Measurements from ENCODE around the gene SLC8A1.

SLC8A1 gene

DNA sequence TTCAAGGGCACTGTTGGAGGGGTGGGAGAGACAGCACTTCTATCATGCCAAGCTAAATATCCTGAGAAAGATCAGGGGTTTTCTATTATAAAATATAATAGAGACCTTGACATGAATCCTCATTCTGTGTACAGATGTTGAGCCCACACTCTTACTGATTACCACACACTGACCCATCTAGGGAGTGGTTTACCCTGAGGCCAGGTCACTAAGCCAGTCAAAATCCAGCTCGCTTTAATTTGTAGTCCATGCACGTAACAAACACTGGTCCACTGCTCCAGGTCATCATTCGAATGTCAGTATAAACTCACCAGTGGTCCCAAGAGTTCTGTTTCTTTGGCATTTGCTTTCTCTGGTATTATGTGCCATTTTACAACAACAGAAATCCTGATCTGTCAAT, 96.4 kb downstream of the SLC8A1 start:
- DNase-seq: no peak

DNA sequence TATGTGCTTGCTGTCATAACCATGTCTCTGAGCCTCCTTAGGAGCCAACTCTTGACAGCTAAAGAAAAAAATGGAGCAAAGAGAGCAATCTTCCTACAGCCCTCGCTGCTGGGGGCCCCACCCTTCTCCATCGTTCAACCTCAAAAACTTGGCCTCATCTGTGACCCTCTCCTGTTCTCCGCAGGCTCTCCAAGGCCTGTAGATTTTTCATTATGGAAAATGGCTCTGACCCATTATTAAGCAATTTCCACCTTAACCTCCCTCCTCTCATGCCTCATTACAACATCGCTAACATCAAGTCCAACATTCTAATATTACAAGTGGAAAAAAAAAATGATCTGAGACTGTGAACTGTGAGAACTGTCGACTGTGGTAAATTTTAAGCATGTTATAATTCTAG, 98.7 kb downstream of the SLC8A1 start:
- no peak for DNase-seq

- DNase-seq: no peak
Observed at GRCh38 chr2:40352703-40353099, 99.2 kb downstream of the SLC8A1 start.

- DNase-seq: no peak
Observed at GRCh38 chr2:40352041-40352702, 99.7 kb downstream of the SLC8A1 start.

- DNase-seq: no peak
Observed at GRCh38 chr2:40348665-40349064, 103.2 kb downstream of the SLC8A1 start.

GRCh38 chr2:40348038-40348437, 103.9 kb downstream of the SLC8A1 start:
- no peak for DNase-seq

DNA sequence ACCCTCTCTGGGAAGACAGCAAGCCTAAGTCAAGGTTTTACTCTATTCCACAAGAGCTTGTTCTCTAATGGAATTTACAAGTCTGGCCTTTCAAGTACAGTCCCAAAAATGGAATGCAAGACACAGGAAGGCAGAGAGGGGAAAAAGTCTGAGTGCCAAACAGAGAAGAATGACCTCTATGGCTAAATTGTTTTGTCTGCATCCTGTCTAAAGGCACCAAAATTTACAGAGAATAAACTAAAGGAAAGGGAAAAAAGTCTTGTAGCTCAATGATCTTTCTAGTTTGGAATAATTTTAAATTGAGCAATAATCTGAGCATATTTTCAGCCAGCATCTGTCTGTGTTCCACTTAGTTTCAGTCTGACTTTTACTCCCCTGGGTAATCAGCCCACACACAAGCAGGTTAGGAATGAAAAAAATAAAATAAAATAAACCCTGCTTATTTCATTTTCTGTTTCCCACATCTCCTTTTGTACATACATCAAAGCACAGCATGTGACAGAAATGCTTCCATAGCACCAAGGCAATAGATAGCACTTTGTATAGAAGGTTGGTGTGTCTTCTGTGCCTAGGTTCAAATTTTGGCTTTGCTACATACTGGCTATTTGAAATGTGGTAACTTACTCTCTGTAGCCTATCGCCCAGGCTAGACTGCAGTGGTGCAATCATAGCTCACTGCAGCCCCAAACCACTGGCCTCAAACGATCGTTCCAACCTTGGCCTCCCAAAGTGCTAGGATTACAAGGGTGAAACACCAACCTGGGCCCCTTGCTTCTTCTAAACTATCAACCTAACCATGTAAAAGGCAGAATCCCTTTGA, 105.1 kb downstream of the SLC8A1 start:
- no peak for DNase-seq

- DNase-seq: no peak
Observed at GRCh38 chr2:40344364-40344763, 107.5 kb downstream of the SLC8A1 start.

GRCh38 chr2:40343902-40344301, 108.0 kb downstream of the SLC8A1 start:
- no peak for DNase-seq

DNA sequence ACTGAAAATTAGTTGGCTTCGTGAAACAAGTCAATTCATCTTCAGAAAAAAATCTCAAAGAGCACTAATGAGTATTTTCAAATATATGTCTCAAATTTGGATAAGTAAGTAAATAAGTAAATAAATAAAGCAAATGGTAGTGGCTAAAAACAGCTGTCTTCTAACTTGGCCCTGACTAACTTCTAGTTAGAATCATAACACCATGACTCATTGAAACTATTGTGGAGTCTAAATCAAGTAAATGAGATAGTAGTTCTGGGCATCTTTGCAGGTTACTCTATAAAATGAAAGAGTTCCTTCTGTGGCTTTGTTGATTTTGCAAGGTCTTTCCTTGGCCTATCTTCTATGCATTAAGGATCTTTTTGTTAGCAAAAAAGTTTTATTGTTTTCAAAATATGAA, 110.7 kb downstream of the SLC8A1 start:
- no peak for DNase-seq

- no peak for DNase-seq
Observed at GRCh38 chr2:40339026-40339425, 112.9 kb downstream of the SLC8A1 start.

DNA sequence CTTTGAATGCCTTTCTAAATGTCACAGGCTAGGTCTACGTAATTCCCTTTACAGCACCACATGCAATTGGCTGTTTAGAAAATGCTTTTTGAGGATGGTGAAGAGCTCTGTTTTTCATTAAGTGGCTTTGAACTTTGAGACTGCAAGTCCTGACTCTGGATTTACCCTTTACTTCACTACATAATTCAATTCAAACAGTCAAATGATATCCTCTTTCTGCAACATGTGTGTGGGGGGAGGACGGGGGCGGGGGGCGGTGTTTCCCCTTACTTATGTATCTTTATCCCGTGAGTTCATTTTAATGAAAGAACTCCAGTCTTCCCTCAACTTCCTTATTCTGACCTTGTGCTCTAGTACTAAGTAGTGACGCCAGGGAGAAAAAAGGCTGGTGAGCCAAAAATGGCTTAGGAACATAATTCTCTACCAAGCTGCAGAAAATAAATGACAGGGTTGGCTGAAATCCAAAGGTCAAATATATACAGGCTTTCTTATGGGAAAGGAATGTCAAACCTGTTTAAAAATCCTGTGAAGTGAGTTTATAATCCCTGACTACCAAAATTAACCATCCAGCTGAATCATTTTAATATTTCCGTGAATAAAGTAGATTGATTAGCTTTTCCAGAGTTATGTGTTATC, 119.6 kb downstream of the SLC8A1 start:
- DNase-seq: no peak

DNA sequence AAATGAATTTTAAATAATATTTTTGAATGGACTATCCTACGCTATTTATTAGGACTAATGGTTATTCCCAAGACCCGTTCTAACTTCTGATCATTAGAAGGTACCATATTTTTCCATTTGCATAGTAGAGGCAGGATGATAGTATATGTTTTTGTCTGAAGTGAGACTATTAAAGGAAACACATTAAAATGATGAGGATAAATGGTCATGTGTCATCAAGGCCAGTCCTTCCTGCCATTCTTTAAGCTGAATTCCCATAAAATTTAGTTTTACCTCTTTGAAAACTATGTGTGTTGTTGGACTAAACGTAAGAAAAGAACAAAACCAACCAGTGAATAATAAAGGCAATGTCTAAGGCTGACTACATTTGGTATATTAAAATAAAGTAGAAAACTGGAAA, 121.8 kb downstream of the SLC8A1 start:
- DNase-seq: no peak

DNA sequence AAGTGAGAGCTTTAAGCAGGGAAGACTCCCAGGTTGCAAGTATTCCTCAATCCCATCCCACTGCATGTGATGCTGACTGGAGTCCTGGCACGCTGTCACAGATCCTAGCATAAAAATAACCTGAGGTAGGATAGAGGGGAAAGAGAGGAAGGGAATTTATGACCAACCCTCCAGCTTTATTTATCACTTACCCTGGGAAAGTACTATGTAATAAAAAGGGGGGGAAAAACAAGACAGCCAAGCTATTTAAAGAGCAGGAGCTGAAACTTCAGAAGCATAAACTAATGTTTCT, 122.2 kb downstream of the SLC8A1 start:
- DNase-seq: no peak

GRCh38 chr2:40325116-40325515, 126.8 kb downstream of the SLC8A1 start:
- peak in 9 of 56 donors; percentile 0 to 11 (median 1) for DNase-seq

GRCh38 chr2:40324656-40325055, 127.2 kb downstream of the SLC8A1 start:
- no peak for DNase-seq

DNA sequence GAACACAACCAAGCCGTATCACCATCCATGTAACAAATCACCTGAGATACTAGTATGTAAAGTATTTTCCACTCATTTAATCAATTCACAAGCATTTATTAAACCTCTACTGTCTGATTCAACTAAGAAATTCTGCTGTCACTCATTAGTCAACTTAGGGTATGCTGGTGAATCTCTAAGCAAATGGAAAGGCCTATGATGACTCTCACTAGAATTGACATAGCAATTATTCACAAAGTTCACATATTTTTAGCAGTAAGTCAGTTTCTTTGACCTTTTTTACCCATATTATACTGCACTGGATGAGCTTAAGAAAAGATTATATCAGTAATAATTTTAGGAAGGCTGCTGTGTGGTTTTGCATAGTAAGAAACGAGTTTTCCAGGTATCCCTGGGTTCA, 130.1 kb downstream of the SLC8A1 start:
- no peak for DNase-seq

GRCh38 chr2:40321016-40321623, 130.8 kb downstream of the SLC8A1 start:
- DNase-seq: no peak

GRCh38 chr2:40318921-40319320, 133.0 kb downstream of the SLC8A1 start:
- no peak for DNase-seq

- DNase-seq: no peak
Observed at GRCh38 chr2:40317761-40318160, 134.1 kb downstream of the SLC8A1 start.

DNA sequence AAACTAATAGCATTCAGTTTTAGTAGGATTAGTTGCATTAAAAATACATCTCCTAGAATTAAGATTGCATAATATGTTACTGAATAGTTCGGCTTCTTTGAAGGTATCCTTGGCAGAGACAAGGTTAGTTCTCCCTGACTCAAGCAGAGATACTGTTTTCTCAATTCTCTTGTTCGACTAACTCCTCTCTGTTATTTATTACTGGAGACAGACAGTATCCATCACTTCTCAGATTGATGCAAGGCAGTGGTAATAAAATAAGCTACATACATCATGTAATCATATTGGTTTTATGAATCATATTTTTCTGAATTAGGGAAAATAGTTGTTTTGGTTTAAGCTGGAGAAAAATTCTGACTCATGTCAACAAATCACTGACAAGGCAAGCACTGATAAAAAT, 134.8 kb downstream of the SLC8A1 start:
- no peak for DNase-seq

DNA sequence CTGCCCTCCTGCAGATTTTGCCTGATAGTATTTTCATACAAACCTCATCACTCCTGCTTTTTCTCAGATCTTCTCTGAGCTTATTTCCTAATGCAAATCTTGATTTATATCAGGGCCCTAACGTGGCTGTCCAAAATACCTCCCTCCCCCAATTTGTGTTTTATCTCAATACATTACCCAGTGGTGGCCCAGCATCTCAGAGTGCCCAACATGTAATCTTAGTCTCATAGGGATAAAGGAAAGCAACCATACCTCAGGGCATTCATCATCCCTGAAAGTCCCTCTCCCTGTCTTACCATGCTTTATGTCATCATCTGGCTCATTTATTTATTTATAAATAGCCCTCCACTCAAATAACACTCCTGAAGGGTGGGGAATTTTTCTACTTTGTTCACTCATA, 135.3 kb downstream of the SLC8A1 start:
- DNase-seq: no peak
